B cell (primary cell): ENCODE data around the gene NBAS. TPM values are rescaled to one million over a fixed set of nuclear protein-coding genes. Genes with fewer than 3 reads are reported as not detected.

Experiments used
- ATAC-seq: fragments of 200-7000 bp; cut with Tn5 transposase; one replicate; pipeline ENCODE4 v1.10.0; 2021; ENCODE audit warnings: low read depth, mild to moderate bottlenecking, moderate number of reproducible peaks, moderate library complexity
- CTCF ChIA-PET: fragments of 350-600 bp; sonication (Branson Sonifier 250); formaldehyde crosslinking; loops from one replicate; lab custom pipeline; 2021; ENCODE audit warnings: antibody characterized with exemption, inconsistent platforms; lab: Charles Lee
- POLR2A ChIA-PET: fragments of 350-600 bp; sonication (Branson Sonifier 250); formaldehyde crosslinking; loops from one replicate; lab custom pipeline; 2021; ENCODE audit warnings: antibody characterized with exemption; lab: Charles Lee
- DNase-seq: peaks from one replicate; pipeline ENCODE4 v3.0.0; 2013
- H2AFZ ChIP-seq: 2 replicates; pipeline ENCODE4 v1.6.1; 2012; ENCODE audit warnings: mild to moderate bottlenecking, low read depth, low read length; ENCODE audit not compliant: insufficient read depth, poor library complexity, severe bottlenecking
- H3K27ac ChIP-seq, 2 donors: 1 replicate in 1 of 2; 2 replicates in 1 of 2; pipeline ENCODE4 v1.5.1; 2012 to 2013; ENCODE audit warnings: low read length in 2 of 2, mild to moderate bottlenecking in 2 of 2, moderate library complexity in 1 of 2
- H3K27me3 ChIP-seq, 4 experiments: fragments of 200-600 bp in 1 of 4; sonication (generic) in 1 of 4; replicated peaks in 1 of 4; 1 replicate in 2 of 4; 2 replicates in 2 of 4; pipeline versions ENCODE4 v1.6.1 to v1.7.0; 2013 to 2016; ENCODE audit warnings: low read length in 3 of 4, mild to moderate bottlenecking in 2 of 4, mixed read lengths in 1 of 4, moderate library complexity in 1 of 4; ENCODE audit not compliant: insufficient read depth in 4 of 4, control insufficient read depth in 3 of 4; ENCODE audit errors: control extremely low read depth in 1 of 4
- H3K36me3 ChIP-seq, 2 experiments: replicated peaks in 1 of 2; 1 replicate in 1 of 2; 2 replicates in 1 of 2; pipeline versions ENCODE4 v1.6.1 to v1.7.1; 2013; ENCODE audit warnings: low read length in 1 of 2; ENCODE audit not compliant: insufficient read depth in 2 of 2, control insufficient read depth in 1 of 2; ENCODE audit errors: control extremely low read depth in 1 of 2, extremely low read depth in 1 of 2
- H3K4me1 ChIP-seq, 2 donors: fragments of 200-600 bp in 1 of 2; sonication (generic) in 1 of 2; 1 replicate in 1 of 2; 2 replicates in 1 of 2; pipeline versions ENCODE4 v1.5.1 to v1.6.1; 2013 to 2017; ENCODE audit warnings: low read length in 2 of 2; ENCODE audit not compliant: control insufficient read depth in 2 of 2, insufficient read depth in 2 of 2
- H3K4me2 ChIP-seq: replicated peaks from 2 replicates; pipeline ENCODE3; 2012; ENCODE audit warnings: mild to moderate bottlenecking, low read depth, low read length; ENCODE audit not compliant: poor library complexity, severe bottlenecking
- H3K4me3 ChIP-seq, 5 experiments: fragments of 200-600 bp in 1 of 5; sonication (generic) in 1 of 5; 1 replicate in 3 of 5; 2 replicates in 2 of 5; pipeline versions ENCODE4 v1.5.1 to v1.7.0; 2011 to 2016; ENCODE audit warnings: low read length in 4 of 5, mild to moderate bottlenecking in 4 of 5, low read depth in 2 of 5, control low read depth in 1 of 5, moderate library complexity in 1 of 5; ENCODE audit not compliant: insufficient read depth in 1 of 5; ENCODE audit errors: control extremely low read depth in 1 of 5, extremely low read depth in 1 of 5
- H3K79me2 ChIP-seq: fragments of 200-600 bp; sonication (generic); one replicate; pipeline ENCODE4 v1.6.0; 2016; ENCODE audit warnings: low read length; ENCODE audit not compliant: control insufficient read depth, insufficient read depth
- H3K9ac ChIP-seq: fragments of 200-600 bp; sonication (generic); 2 replicates; pipeline ENCODE4 v1.6.1; 2017; ENCODE audit warnings: mild to moderate bottlenecking, low read length, moderate library complexity
- H3K9me3 ChIP-seq, 3 donors: one replicate each; pipeline versions ENCODE4 v1.6.1 to v1.7.1; 2013; ENCODE audit warnings: low read length in 2 of 3; ENCODE audit not compliant: control insufficient read depth in 2 of 3, insufficient read depth in 1 of 3; ENCODE audit errors: control extremely low read depth in 1 of 3
- H4K20me1 ChIP-seq: 2 replicates; pipeline ENCODE4 v1.6.0; 2012; ENCODE audit warnings: mild to moderate bottlenecking, low read length; ENCODE audit not compliant: insufficient read depth, control insufficient read depth, poor library complexity, severe bottlenecking
- H3K27ac Mint-ChIP-seq: one replicate; pipeline ENCODE4 v1.8.0; 2021; ENCODE audit warnings: mixed read lengths
- H3K27me3 Mint-ChIP-seq: one replicate; pipeline ENCODE4 v1.8.0; 2021; ENCODE audit warnings: mixed read lengths
- H3K4me1 Mint-ChIP-seq: one replicate; pipeline ENCODE4 v1.8.0; 2021; ENCODE audit warnings: mixed read lengths
- H3K4me3 Mint-ChIP-seq: one replicate; pipeline ENCODE4 v1.8.0; 2021; ENCODE audit warnings: mixed read lengths
- H3K9me3 Mint-ChIP-seq: one replicate; pipeline ENCODE4 v1.8.0; 2022; ENCODE audit warnings: mixed read lengths; ENCODE audit not compliant: insufficient read depth
- CTCF ChIP-seq: fragments of 200-600 bp; IDR thresholded peaks from one replicate; pipeline ENCODE4 v1.8.0; 2022; ENCODE audit warnings: antibody characterized with exemption, mild to moderate bottlenecking
- EZH2 ChIP-seq: IDR thresholded peaks from 2 replicates; pipeline ENCODE4 v1.6.1; 2012; ENCODE audit warnings: borderline replicate concordance, low read depth, mild to moderate bottlenecking, moderate library complexity, low read length; ENCODE audit not compliant: insufficient read depth, poor library complexity, severe bottlenecking
- WGBS: methylation state at CpG from one replicate; pipeline ENCODE4 v1.1.5; 2013; ENCODE audit warnings: missing lambda C conversion rate; ENCODE audit not compliant: insufficient coverage; 5-methylcytosine and 5-hydroxymethylcytosine counted together
- intact Hi-C: fragments of 100-400 bp; cut with micrococcal nuclease; formaldehyde crosslinking; loops from one replicate; pipeline ENCODE4 v1.10.0; 2022
- polyA plus RNA-seq: library from polyadenylated mRNA; depleted of rRNA; stranded (reverse); fragments of >200 nt; gene quantifications from 2 replicates; pipeline ENCODE4 v1.2.3, GENCODE V29; 2012
- total RNA-seq, 2 donors: library from RNA; stranded (reverse); fragments of 120-200 nt in 1 of 2; gene quantifications; 1 replicate in 1 of 2; 2 replicates in 1 of 2; pipeline versions ENCODE4 v1.2.3 to v1.2.4, GENCODE V29; 2013 to 2022

Gene NBAS
- total and polyA plus RNA-seq, 2 donors (not counting 1 experiment from before 2014, with no cell fraction given) = 10.6 to 37.3 TPM

GRCh38 chr2:15122915-15123314, 438.2 kb downstream of the NBAS start:
- no peak for ATAC-seq
- no peak overlapping the region for H3K27ac Mint-ChIP-seq
- Histone ChIP-seq H3K27me3 (no peaks in the 10 kb centered on the region), H3K4me3 (no peak overlapping the region), H3K79me2 (no peaks in the 10 kb centered on the region), H3K27ac (no peak overlapping the region), H3K9ac (no peak overlapping the region), H3K4me2 (no peak overlapping the region), H3K36me3 (no peaks in the 10 kb centered on the region), H4K20me1 (no peaks in the 10 kb centered on the region), H3K4me1 (no peaks in the 10 kb centered on the region), H2AFZ (no peak overlapping the region), H3K9me3 (peaks cover 0 to 7% (median 0%) of the 10 kb centered on the region in 3 donors)
- WGBS = 88% methylated on average over 2 of the region's 2 CpGs
- TF ChIP-seq EZH2 (no peak), CTCF (no peak)
- DNase-seq = no peak
- ChIA-PET CTCF (no interaction called here), POLR2A (no interaction called here)
- H3K4me3 Mint-ChIP-seq = no peak overlapping the region
- H3K9me3 Mint-ChIP-seq = peaks cover 3% of the 10 kb centered on the region
- H3K4me1 Mint-ChIP-seq = no peaks in the 10 kb centered on the region
- H3K27me3 Mint-ChIP-seq = no peaks in the 10 kb centered on the region
- intact Hi-C loops = no loop called here

GRCh38 chr2:15120631-15121030, 440.5 kb downstream of the NBAS start:
- no peak overlapping the region for H3K4me3 Mint-ChIP-seq
- H3K4me1 Mint-ChIP-seq = no peaks in the 10 kb centered on the region
- Histone ChIP-seq H3K4me1 (no peaks in the 10 kb centered on the region), H2AFZ (no peak overlapping the region), H4K20me1 (no peaks in the 10 kb centered on the region), H3K4me3 (no peak overlapping the region), H3K27ac (no peak overlapping the region), H3K4me2 (no peak overlapping the region), H3K27me3 (no peaks in the 10 kb centered on the region), H3K36me3 (no peaks in the 10 kb centered on the region), H3K79me2 (no peaks in the 10 kb centered on the region), H3K9ac (no peak overlapping the region), H3K9me3 (peaks cover 0 to 7% (median 0%) of the 10 kb centered on the region in 3 donors)
- no peak overlapping the region for H3K27ac Mint-ChIP-seq
- intact Hi-C loops = no loop called here
- peaks cover 3% of the 10 kb centered on the region for H3K9me3 Mint-ChIP-seq
- ChIA-PET POLR2A (no interaction called here), CTCF (no interaction called here)
- no CpG with 5 or more reads among the region's 6 CpGs for WGBS
- no peaks in the 10 kb centered on the region for H3K27me3 Mint-ChIP-seq
- DNase-seq (no peak), ATAC-seq (no peak)
- TF ChIP-seq EZH2 (no peak), CTCF (no peak)
